ENCODE results near the gene TGFBR2.

- TF ChIP-seq CTCF (IDR thresholded peaks at IDR 0.05) (no peak), EP300 (IDR thresholded peaks at IDR 0.05) (no peak)
These were observed 33.5 kb downstream of the TGFBR2 start for GRCh38 chr3:30639937-30640336.
